A549 (cell line): ENCODE measurements around the gene TRAPPC12. TPM values are rescaled to one million over a fixed set of nuclear protein-coding genes. Genes with fewer than 3 reads are reported as not detected.

ENCODE experiments used
- ATAC-seq, 2 experiments: fragments of 200-7000 bp in 1 of 2; fragments of >200 bp in 1 of 2; cut with Nextera tagmentation in 1 of 2; cut with Tn5 transposase in 1 of 2; 3 replicates each; pipeline versions ENCODE4 v1.8.0 to v1.9.1; 2018 to 2020; ENCODE audit warnings: mild to moderate bottlenecking in 1 of 2, moderate library complexity in 1 of 2
- CTCF ChIA-PET: fragments of 300-600 bp; sonication (Branson Sonifier 250); formaldehyde crosslinking; extraction: SDS; loops from one replicate; lab custom pipeline; 2021; ENCODE audit warnings: antibody characterized with exemption, inconsistent platforms; lab: Yijun Ruan, JAX
- POLR2A ChIA-PET: fragments of 350-600 bp; formaldehyde crosslinking; extraction: SDS; loops from one replicate; lab custom pipeline; 2021; ENCODE audit warnings: antibody characterized with exemption, inconsistent platforms; lab: Yijun Ruan, JAX
- DNase-seq, 2 experiments: peaks; one replicate each; pipeline versions ENCODE4 v3.0.0 to v3.0.0-alpha.2; 2011 to 2016; ENCODE audit warnings: low read depth in 1 of 2, low spot score in 1 of 2
- FAIRE-seq: peaks from 2 replicates; lab custom pipeline; 2011; peaks lifted over from hg19 to GRCh38; lab: Jason Lieb, UNC
- H3K27ac ChIP-seq, 2 experiments: fragments of >200 bp; sonication (Bioruptor Twin); formaldehyde crosslinking; 3 replicates each; pipeline ENCODE4 v1.5.1; 2016 to 2017
- H3K4me1 ChIP-seq: fragments of >200 bp; sonication (Bioruptor Twin); formaldehyde crosslinking; 3 replicates; pipeline ENCODE4 v1.6.1; 2016
- H3K4me2 ChIP-seq: fragments of >200 bp; sonication (Bioruptor Twin); formaldehyde crosslinking; 3 replicates; pipeline ENCODE4 v1.6.1; 2016
- H3K4me3 ChIP-seq: fragments of >200 bp; sonication (Bioruptor Twin); formaldehyde crosslinking; 3 replicates; pipeline ENCODE4 v1.5.1; 2016
- H3K9me3 ChIP-seq: fragments of >200 bp; sonication (Bioruptor Twin); formaldehyde crosslinking; 3 replicates; pipeline ENCODE4 v1.6.1; 2016
- ATOH8 ChIP-seq: fragments of 250-450 bp; sonication (Bioruptor Pico); IDR thresholded peaks from 2 replicates; pipeline ENCODE4 v1.5.0; 2020; ENCODE audit warnings: low read depth, mild to moderate bottlenecking, moderate library complexity
- CBX8 ChIP-seq: fragments of 200-600 bp; sonication (generic); IDR thresholded peaks from 2 replicates; pipeline ENCODE4 v1.6.1; 2016
- CEBPB ChIP-seq, 2 experiments: fragments of >200 bp in 1 of 2; sonication (Bioruptor Twin) in 1 of 2; formaldehyde crosslinking in 1 of 2; IDR thresholded peaks; 2 replicates each; pipeline ENCODE4 v1.6.1; 2012 to 2016
- CHD2 ChIP-seq: fragments of 150-350 bp; IDR thresholded peaks from 2 replicates; pipeline ENCODE4 v1.6.1; 2014; ENCODE audit warnings: low read length; ENCODE audit not compliant: partially characterized antibody
- CHD4 ChIP-seq: fragments of 200-600 bp; sonication (generic); IDR thresholded peaks from 2 replicates; pipeline ENCODE4 v1.6.1; 2016; ENCODE audit warnings: antibody characterized with exemption, mild to moderate bottlenecking, borderline replicate concordance
- CTCF ChIP-seq: fragments of >200 bp; sonication (Bioruptor Twin); formaldehyde crosslinking; IDR thresholded peaks from 3 replicates; pipeline ENCODE4 v1.5.1; 2016
- E2F6 ChIP-seq: IDR thresholded peaks from 2 replicates; pipeline ENCODE4 v1.6.1; 2012; ENCODE audit warnings: low read depth, borderline replicate concordance
- FOSB ChIP-seq: fragments of 250-450 bp; sonication (Bioruptor Pico); IDR thresholded peaks from 2 replicates; pipeline ENCODE4 v1.5.0; 2020; ENCODE audit warnings: mild to moderate bottlenecking, moderate library complexity
- HMGXB4 ChIP-seq: fragments of 250-450 bp; sonication (Bioruptor Pico); IDR thresholded peaks from 2 replicates; pipeline ENCODE4 v1.5.0; 2021; ENCODE audit warnings: mild to moderate bottlenecking, moderate library complexity, borderline replicate concordance
- JUN ChIP-seq, 2 experiments: fragments of >200 bp; sonication (Bioruptor Twin); formaldehyde crosslinking; IDR thresholded peaks; 2 replicates in 1 of 2; 3 replicates in 1 of 2; pipeline ENCODE4 v1.6.1; 2016 to 2017
- JUNB ChIP-seq: fragments of >200 bp; sonication (Bioruptor Twin); formaldehyde crosslinking; IDR thresholded peaks from 2 replicates; pipeline ENCODE4 v1.6.1; 2016
- PBX3 ChIP-seq: IDR thresholded peaks from 2 replicates; pipeline ENCODE4 v1.6.1; 2012
- POLR2A ChIP-seq: IDR thresholded peaks from 2 replicates; pipeline ENCODE4 v1.6.1; 2012; ENCODE audit warnings: mild to moderate bottlenecking, low read length
- RAD21 ChIP-seq, 2 experiments: fragments of >200 bp in 1 of 2; sonication (Bioruptor Twin) in 1 of 2; formaldehyde crosslinking in 1 of 2; IDR thresholded peaks in 1 of 2; conservative IDR thresholded peaks in 1 of 2; 2 replicates in 1 of 2; 3 replicates in 1 of 2; pipeline ENCODE4 v1.6.1; 2012 to 2018; ENCODE audit warnings: inconsistent platforms in 1 of 2
- RCOR1 ChIP-seq: fragments of 150-350 bp; IDR thresholded peaks from 2 replicates; pipeline ENCODE4 v1.6.1; 2014; ENCODE audit warnings: antibody characterized with exemption, low read length, low read depth
- SREBF2 ChIP-seq: fragments of 450-650 bp; IDR thresholded peaks from 2 replicates; pipeline ENCODE4 v1.6.1; 2014; ENCODE audit warnings: mild to moderate bottlenecking, moderate library complexity
- TP53 ChIP-seq: fragments of 250-450 bp; sonication (Bioruptor Pico); IDR thresholded peaks from 2 replicates; pipeline ENCODE4 v1.5.0; 2021; ENCODE audit warnings: mild to moderate bottlenecking, moderate library complexity
- USF2 ChIP-seq: fragments of 450-650 bp; IDR thresholded peaks from 2 replicates; pipeline ENCODE4 v1.6.1; 2014; ENCODE audit warnings: antibody characterized with exemption
- ZFP36 ChIP-seq: fragments of 450-650 bp; IDR thresholded peaks from 2 replicates; pipeline ENCODE4 v1.6.1; 2014; ENCODE audit warnings: borderline replicate concordance; ENCODE audit not compliant: partially characterized antibody
- ZSCAN20 ChIP-seq: fragments of 250-450 bp; sonication (Bioruptor Pico); IDR thresholded peaks from 2 replicates; pipeline ENCODE4 v1.8.0; 2022; ENCODE audit warnings: mild to moderate bottlenecking, moderate library complexity
- WGBS: methylation state at CpG from one replicate; pipeline ENCODE4 v1.1.6; 2017; ENCODE audit errors: missing lambda C conversion rate; 5-methylcytosine and 5-hydroxymethylcytosine counted together
- polyA plus RNA-seq, 4 experiments: library from polyadenylated mRNA; depleted of rRNA in 3 of 4; stranded (reverse); fragments of >200 nt; fragmentation: RNase III in 1 of 4; extraction: RNeasy Plus Mini Kit Qiagen cat#74134 plus additional on column Dnase treatment in 1 of 4; gene quantifications; 2 replicates in 3 of 4; 3 replicates in 1 of 4; pipeline ENCODE4 v1.2.3, GENCODE V29; 2011 to 2017

Gene TRAPPC12
- polyA plus RNA-seq, 2 of the 4 experiments (the other 2 are of a cell fraction) = 42.3 to 55.0 TPM

- TF ChIP-seq ATOH8 (no peak), JUNB (no peak), HMGXB4 (no peak), POLR2A (no peak)
Observed at GRCh38 chr2:3332133-3332532, 47.4 kb upstream of the TRAPPC12 start (continued).

- no peak for ATAC-seq
- no peak for DNase-seq
- H3K4me3 ChIP-seq = no peak overlapping the region
- POLR2A ChIA-PET = no interaction called here
- no peaks in the 10 kb centered on the region for H3K9me3 ChIP-seq
- no peak for TF ChIP-seq PBX3
- TF ChIP-seq USF2 = no peak
- no peak for TF ChIP-seq TP53 (CRISPR knock-in tag)
- no peak for TF ChIP-seq E2F6
- no peak for TF ChIP-seq RCOR1
- TF ChIP-seq CHD2 = no peak
- no peak for TF ChIP-seq CTCF
- no peak for TF ChIP-seq FOSB (CRISPR knock-in tag)
- no peak overlapping the region for H3K4me2 ChIP-seq
- no peak overlapping the region for H3K27ac ChIP-seq
- CTCF ChIA-PET = interaction anchor here (0.6 to 1.2 kb wide), 2 partner anchors 25 to 317 kb away, joined by 4 read pairs; no protein-coding TSS in a partner anchor
- no peak for FAIRE-seq
- 90% methylated on average over 24 of the region's 24 CpGs for WGBS
- H3K4me1 ChIP-seq = no peaks in the 10 kb centered on the region
Observed at GRCh38 chr2:3334392-3335345, 44.8 kb upstream of the TRAPPC12 start.

GRCh38 chr2:3336844-3337243 is 42.6 kb upstream of the TRAPPC12 start:
- Histone ChIP-seq H3K9me3 (no peaks in the 10 kb centered on the region), H3K4me2 (no peak overlapping the region), H3K4me3 (no peak overlapping the region), H3K4me1 (no peaks in the 10 kb centered on the region), H3K27ac (no peak overlapping the region)
- no peak for ATAC-seq
- ChIA-PET CTCF (no interaction called here), POLR2A (no interaction called here)
- 74% methylated on average over 2 of the region's 2 CpGs for WGBS
- no peak for FAIRE-seq
- TF ChIP-seq CHD4 = no peak
- no peak for TF ChIP-seq CTCF
- no peak for TF ChIP-seq RAD21 (conservative IDR thresholded peaks at IDR 0.05 in 1 of 2, IDR thresholded peaks at IDR 0.05 in 1 of 2)
- TF ChIP-seq ZFP36 = no peak
- TF ChIP-seq SREBF2 = no peak
- no peak for TF ChIP-seq E2F6
- no peak for TF ChIP-seq CEBPB (IDR thresholded peaks at IDR 0.05)
- TF ChIP-seq ZSCAN20 (CRISPR knock-in tag) = no peak
- no peak for TF ChIP-seq JUN (IDR thresholded peaks at IDR 0.05)
- no peak for TF ChIP-seq CBX8
- no peak for DNase-seq
